Spleen (tissue), 7 donors: Measurements from ENCODE around the gene LBX2.

Source experiments
- POLR2A ChIP-seq, 3 donors: fragments of 450-650 bp; IDR thresholded peaks; one replicate each; pipeline ENCODE4 v1.5.1; 2017; ENCODE audit warnings: antibody characterized with exemption in 3 of 3, mild to moderate bottlenecking in 1 of 3
- POLR2AphosphoS5 ChIP-seq, 3 donors: sonication (generic); formaldehyde crosslinking; IDR thresholded peaks; one replicate each; pipeline ENCODE4 v1.5.1; 2017; ENCODE audit warnings: antibody characterized with exemption in 3 of 3
- TF ChIP-seq, protein P1 (sequence below), 11 experiments: fragments of 200-600 bp in 7 of 11; fragments of 450-650 bp in 4 of 11; sonication (generic) in 4 of 11; IDR thresholded peaks in 8 of 11; conservative IDR thresholded peaks in 3 of 11; 1 replicate in 7 of 11; 2 replicates in 4 of 11; pipeline versions ENCODE4 v1.4.0 to v1.8.0; 2016 to 2021; ENCODE audit warnings: antibody characterized with exemption in 11 of 11, inconsistent platforms in 4 of 11, mild to moderate bottlenecking in 1 of 11
- donor health status: DM: no; HTN: no; CAD: no; lungs with moderate emphysema.
- donor health status: DM: no; HTN: no; CAD: no.
- donor health status: DM: no; HTN: no; CAD: no.

DNA sequence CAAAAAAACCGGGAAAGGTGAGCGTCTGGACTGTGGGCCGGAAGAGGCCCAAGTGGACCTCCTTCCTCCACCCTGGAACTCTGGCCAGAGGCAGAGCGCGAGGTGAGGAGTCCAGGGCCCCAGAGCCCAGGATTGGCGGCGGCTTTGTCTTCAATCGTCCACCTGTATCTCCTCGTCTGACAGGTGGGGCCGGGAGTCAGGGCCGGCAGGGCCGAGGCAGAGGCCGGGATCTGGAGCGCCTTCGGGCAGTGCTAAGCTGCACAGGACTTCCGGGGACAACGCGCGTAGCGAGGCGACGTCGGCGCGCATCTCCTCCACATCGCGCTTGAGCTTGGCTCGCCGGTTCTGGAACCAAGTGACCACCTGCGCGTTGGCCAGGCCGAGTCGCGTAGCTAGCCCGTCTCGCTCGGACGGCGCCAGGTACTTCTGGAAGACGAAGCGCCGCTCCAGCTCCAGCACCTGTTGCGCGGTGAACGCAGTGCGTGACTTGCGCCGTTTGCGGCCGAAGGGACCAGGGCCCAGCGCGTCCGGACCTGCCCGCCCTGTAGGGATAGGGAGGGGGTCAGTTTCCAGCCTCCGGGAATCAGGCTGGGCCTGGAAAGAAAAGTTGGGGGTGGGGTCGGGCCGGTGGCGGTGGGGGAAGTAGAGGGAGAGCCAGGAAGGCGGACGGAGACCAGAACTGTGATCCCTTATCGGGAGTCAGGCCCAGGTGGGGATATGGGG lies 1.5 kb downstream of the LBX2 start:
- TF ChIP-seq, protein P1, sequence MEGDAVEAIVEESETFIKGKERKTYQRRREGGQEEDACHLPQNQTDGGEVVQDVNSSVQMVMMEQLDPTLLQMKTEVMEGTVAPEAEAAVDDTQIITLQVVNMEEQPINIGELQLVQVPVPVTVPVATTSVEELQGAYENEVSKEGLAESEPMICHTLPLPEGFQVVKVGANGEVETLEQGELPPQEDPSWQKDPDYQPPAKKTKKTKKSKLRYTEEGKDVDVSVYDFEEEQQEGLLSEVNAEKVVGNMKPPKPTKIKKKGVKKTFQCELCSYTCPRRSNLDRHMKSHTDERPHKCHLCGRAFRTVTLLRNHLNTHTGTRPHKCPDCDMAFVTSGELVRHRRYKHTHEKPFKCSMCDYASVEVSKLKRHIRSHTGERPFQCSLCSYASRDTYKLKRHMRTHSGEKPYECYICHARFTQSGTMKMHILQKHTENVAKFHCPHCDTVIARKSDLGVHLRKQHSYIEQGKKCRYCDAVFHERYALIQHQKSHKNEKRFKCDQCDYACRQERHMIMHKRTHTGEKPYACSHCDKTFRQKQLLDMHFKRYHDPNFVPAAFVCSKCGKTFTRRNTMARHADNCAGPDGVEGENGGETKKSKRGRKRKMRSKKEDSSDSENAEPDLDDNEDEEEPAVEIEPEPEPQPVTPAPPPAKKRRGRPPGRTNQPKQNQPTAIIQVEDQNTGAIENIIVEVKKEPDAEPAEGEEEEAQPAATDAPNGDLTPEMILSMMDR (IDR thresholded peaks at IDR 0.05 in 8 of 11, conservative IDR thresholded peaks at IDR 0.05 in 3 of 11): no peak
- TF ChIP-seq POLR2A (IDR thresholded peaks at IDR 0.05) (no peak), POLR2AphosphoS5 (IDR thresholded peaks at IDR 0.05) (peak; percentile 61 to 89 (median 78))
